Neural cell (in vitro differentiated cells): ENCODE results near the gene TMEM196. TPM values are rescaled to one million over a fixed set of nuclear protein-coding genes. Genes with fewer than 3 reads are reported as not detected.

Experiments used
- H2AFZ ChIP-seq: fragments of 200-600, 300-800 bp; sonication (generic), shearing (Covaris generic); 2 replicates; pipeline ENCODE4 v1.6.0; 2014; ENCODE audit warnings: low read depth, mild to moderate bottlenecking, antibody characterized with exemption, low read length, moderate library complexity
- H3F3A ChIP-seq: fragments of 200-600 bp; shearing (Covaris generic); 2 replicates; pipeline ENCODE4 v1.6.1; 2016; ENCODE audit warnings: mild to moderate bottlenecking, moderate library complexity, mixed read lengths, antibody characterized with exemption, low read length; ENCODE audit not compliant: insufficient read depth, poor library complexity, severe bottlenecking
- H3K27ac ChIP-seq: fragments of 200-600, 300-800 bp; sonication (generic), shearing (Covaris generic); 2 replicates; pipeline ENCODE4 v1.5.1; 2014; ENCODE audit warnings: mild to moderate bottlenecking, low read length, moderate library complexity
- H3K27me3 ChIP-seq: fragments of 300-800, 200-600 bp; sonication (generic), shearing (Covaris generic); 2 replicates; pipeline ENCODE4 v1.6.0; 2014; ENCODE audit warnings: mild to moderate bottlenecking, low read depth, low read length, moderate library complexity; ENCODE audit not compliant: insufficient read depth
- H3K36me3 ChIP-seq: fragments of 300-800, 200-600 bp; sonication (generic), shearing (Covaris generic); 2 replicates; pipeline ENCODE4 v1.5.1; 2014; ENCODE audit warnings: mild to moderate bottlenecking, antibody characterized with exemption, low read length, moderate library complexity; ENCODE audit not compliant: insufficient read depth
- H3K4me2 ChIP-seq: fragments of 300-800, 200-600 bp; sonication (generic), shearing (Covaris generic); 2 replicates; pipeline ENCODE4 v1.6.0; 2014; ENCODE audit warnings: mild to moderate bottlenecking, low read length
- H3K4me3 ChIP-seq: fragments of 300-800, 200-600 bp; sonication (generic), shearing (Covaris generic); 2 replicates; pipeline ENCODE4 v1.5.1; 2014; ENCODE audit warnings: mild to moderate bottlenecking, low read length, moderate library complexity
- H3K79me2 ChIP-seq: fragments of 200-600 bp; shearing (Covaris generic); replicated peaks from 2 replicates; pipeline ENCODE4 v1.6.0; 2014; ENCODE audit warnings: mild to moderate bottlenecking, low read length, moderate library complexity; ENCODE audit not compliant: insufficient read depth
- H3K9ac ChIP-seq: fragments of 300-800, 200-600 bp; sonication (generic), shearing (Covaris generic); 2 replicates; pipeline ENCODE4 v1.6.1; 2016; ENCODE audit warnings: mild to moderate bottlenecking, low read length, mixed read lengths
- H3K9me2 ChIP-seq: fragments of 200-600 bp; shearing (Covaris generic); 2 replicates; pipeline ENCODE4 v1.6.1; 2016; ENCODE audit warnings: mild to moderate bottlenecking, low read length, mixed read lengths; ENCODE audit not compliant: insufficient read depth
- H3K9me3 ChIP-seq: fragments of 200-600, 300-800 bp; sonication (generic), shearing (Covaris generic); 2 replicates; pipeline ENCODE4 v1.6.1; 2016; ENCODE audit warnings: mild to moderate bottlenecking, mixed run types, low read length, moderate library complexity, mixed read lengths
- H4K20me1 ChIP-seq: fragments of 200-600 bp; shearing (Covaris generic); 2 replicates; pipeline ENCODE4 v1.6.1; 2016; ENCODE audit warnings: mild to moderate bottlenecking, mixed run types; ENCODE audit not compliant: insufficient read depth
- EP300 ChIP-seq: fragments of 450-650 bp; conservative IDR thresholded peaks from 2 replicates; pipeline ENCODE4 v1.6.1; 2014; ENCODE audit warnings: antibody characterized with exemption, mild to moderate bottlenecking, moderate library complexity; ENCODE audit not compliant: poor library complexity, severe bottlenecking
- EZH2 ChIP-seq: fragments of 200-600, 300-800 bp; shearing (Covaris generic), sonication (generic); IDR thresholded peaks from 2 replicates; pipeline ENCODE4 v1.6.1; 2014; ENCODE audit warnings: antibody characterized with exemption, low read length, borderline replicate concordance, mild to moderate bottlenecking; ENCODE audit not compliant: insufficient read depth, poor library complexity, severe bottlenecking
- MXI1 ChIP-seq: fragments of 450-650 bp; conservative IDR thresholded peaks from 2 replicates; pipeline ENCODE4 v1.6.1; 2014; ENCODE audit warnings: antibody characterized with exemption, mild to moderate bottlenecking; ENCODE audit not compliant: poor library complexity, severe bottlenecking
- POLR2AphosphoS5 ChIP-seq: IDR thresholded peaks from 2 replicates; pipeline ENCODE4 v1.6.1; 2012
- RAD21 ChIP-seq: fragments of 450-650 bp; conservative IDR thresholded peaks from 2 replicates; pipeline ENCODE4 v1.6.1; 2014; ENCODE audit warnings: antibody characterized with exemption, mild to moderate bottlenecking, moderate library complexity
- SMC3 ChIP-seq: fragments of 450-650 bp; conservative IDR thresholded peaks from 2 replicates; pipeline ENCODE4 v1.6.1; 2014; ENCODE audit warnings: antibody characterized with exemption, mild to moderate bottlenecking, moderate library complexity; ENCODE audit not compliant: poor library complexity
- TAF1 ChIP-seq: IDR thresholded peaks from 2 replicates; pipeline ENCODE4 v1.6.1; 2012; ENCODE audit warnings: low read depth
- polyA plus RNA-seq: library from polyadenylated mRNA; depleted of rRNA; stranded (reverse); fragments of >200 nt; gene quantifications from 2 replicates; pipeline ENCODE4 v1.2.3, GENCODE V29; 2014
- TF ChIP-seq, protein P1 (sequence below): fragments of 450-650 bp; IDR thresholded peaks from 2 replicates; pipeline ENCODE4 v1.5.1; 2014; ENCODE audit warnings: antibody characterized with exemption, mild to moderate bottlenecking, moderate library complexity; ENCODE audit not compliant: poor library complexity, severe bottlenecking
- TF ChIP-seq, protein P2 (sequence below): IDR thresholded peaks from 2 replicates; pipeline ENCODE4 v1.6.1; 2012; ENCODE audit warnings: borderline replicate concordance

Gene TMEM196
- polyA plus RNA-seq, 1 donor from 2014 or later: 35.7 TPM

DNA sequence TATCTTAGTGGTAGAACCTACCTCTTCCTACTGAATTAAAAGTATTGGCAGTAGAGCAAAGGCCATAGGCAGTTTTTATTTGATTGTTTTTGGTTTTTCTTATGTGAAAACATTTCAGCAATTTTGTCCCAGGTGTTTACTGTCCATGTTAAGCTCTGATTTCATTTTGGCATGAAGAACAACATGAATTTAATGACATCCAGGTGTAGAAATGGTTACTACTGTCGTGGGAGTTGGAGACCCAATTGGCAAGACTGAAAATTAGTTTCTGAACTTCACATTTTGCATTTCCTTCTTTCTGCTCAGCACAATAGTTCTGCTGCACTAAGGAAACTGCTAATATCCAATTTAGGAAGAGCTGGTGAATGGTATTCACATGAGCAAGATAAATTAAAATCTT, 38.0 kb upstream of the TMEM196 start:
- Histone ChIP-seq H3F3A (no peaks in the 10 kb centered on the region), H4K20me1 (no peaks in the 10 kb centered on the region), H3K36me3 (no peaks in the 10 kb centered on the region), H3K27me3 (no peaks in the 10 kb centered on the region), H3K79me2 (no peaks in the 10 kb centered on the region), H3K4me3 (no peak overlapping the region), H3K9me3 (no peaks in the 10 kb centered on the region), H3K4me2 (no peak overlapping the region), H3K27ac (no peak overlapping the region), H2AFZ (no peak overlapping the region), H3K9ac (no peak overlapping the region), H3K9me2 (no peaks in the 10 kb centered on the region)
- TF ChIP-seq RAD21 (no peak), SMC3 (no peak), TAF1 (no peak), EP300 (no peak), MXI1 (no peak), EZH2 (no peak), POLR2AphosphoS5 (no peak)
- TF ChIP-seq, protein P1, sequence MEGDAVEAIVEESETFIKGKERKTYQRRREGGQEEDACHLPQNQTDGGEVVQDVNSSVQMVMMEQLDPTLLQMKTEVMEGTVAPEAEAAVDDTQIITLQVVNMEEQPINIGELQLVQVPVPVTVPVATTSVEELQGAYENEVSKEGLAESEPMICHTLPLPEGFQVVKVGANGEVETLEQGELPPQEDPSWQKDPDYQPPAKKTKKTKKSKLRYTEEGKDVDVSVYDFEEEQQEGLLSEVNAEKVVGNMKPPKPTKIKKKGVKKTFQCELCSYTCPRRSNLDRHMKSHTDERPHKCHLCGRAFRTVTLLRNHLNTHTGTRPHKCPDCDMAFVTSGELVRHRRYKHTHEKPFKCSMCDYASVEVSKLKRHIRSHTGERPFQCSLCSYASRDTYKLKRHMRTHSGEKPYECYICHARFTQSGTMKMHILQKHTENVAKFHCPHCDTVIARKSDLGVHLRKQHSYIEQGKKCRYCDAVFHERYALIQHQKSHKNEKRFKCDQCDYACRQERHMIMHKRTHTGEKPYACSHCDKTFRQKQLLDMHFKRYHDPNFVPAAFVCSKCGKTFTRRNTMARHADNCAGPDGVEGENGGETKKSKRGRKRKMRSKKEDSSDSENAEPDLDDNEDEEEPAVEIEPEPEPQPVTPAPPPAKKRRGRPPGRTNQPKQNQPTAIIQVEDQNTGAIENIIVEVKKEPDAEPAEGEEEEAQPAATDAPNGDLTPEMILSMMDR: no peak
- TF ChIP-seq, protein P2, sequence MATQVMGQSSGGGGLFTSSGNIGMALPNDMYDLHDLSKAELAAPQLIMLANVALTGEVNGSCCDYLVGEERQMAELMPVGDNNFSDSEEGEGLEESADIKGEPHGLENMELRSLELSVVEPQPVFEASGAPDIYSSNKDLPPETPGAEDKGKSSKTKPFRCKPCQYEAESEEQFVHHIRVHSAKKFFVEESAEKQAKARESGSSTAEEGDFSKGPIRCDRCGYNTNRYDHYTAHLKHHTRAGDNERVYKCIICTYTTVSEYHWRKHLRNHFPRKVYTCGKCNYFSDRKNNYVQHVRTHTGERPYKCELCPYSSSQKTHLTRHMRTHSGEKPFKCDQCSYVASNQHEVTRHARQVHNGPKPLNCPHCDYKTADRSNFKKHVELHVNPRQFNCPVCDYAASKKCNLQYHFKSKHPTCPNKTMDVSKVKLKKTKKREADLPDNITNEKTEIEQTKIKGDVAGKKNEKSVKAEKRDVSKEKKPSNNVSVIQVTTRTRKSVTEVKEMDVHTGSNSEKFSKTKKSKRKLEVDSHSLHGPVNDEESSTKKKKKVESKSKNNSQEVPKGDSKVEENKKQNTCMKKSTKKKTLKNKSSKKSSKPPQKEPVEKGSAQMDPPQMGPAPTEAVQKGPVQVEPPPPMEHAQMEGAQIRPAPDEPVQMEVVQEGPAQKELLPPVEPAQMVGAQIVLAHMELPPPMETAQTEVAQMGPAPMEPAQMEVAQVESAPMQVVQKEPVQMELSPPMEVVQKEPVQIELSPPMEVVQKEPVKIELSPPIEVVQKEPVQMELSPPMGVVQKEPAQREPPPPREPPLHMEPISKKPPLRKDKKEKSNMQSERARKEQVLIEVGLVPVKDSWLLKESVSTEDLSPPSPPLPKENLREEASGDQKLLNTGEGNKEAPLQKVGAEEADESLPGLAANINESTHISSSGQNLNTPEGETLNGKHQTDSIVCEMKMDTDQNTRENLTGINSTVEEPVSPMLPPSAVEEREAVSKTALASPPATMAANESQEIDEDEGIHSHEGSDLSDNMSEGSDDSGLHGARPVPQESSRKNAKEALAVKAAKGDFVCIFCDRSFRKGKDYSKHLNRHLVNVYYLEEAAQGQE: no peak

DNA sequence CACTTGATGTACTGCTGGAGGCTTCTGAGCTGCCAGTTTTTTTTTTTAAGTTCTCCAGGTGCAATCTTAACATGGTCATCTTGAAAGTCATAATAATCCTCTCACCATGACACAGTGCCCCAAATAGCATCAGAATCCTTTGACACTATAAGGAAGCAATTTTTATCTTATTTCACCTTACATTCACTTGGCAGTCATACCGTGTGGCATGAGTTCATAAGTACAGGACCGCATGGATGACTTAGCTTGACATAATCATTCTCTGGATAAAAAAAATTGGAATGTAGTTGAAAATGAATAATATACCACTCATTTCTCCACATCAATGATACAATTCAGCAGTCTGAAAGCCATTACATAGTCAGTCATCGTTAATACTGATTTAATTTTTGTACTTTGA, 25.6 kb upstream of the TMEM196 start:
- Histone ChIP-seq H3K36me3 (no peaks in the 10 kb centered on the region), H3K27me3 (no peaks in the 10 kb centered on the region), H3K27ac (peak overlapping the region; percentile 19), H3K4me2 (no peak overlapping the region), H3F3A (no peaks in the 10 kb centered on the region), H2AFZ (no peak overlapping the region), H3K4me3 (no peak overlapping the region), H3K9me2 (no peaks in the 10 kb centered on the region), H3K9me3 (no peaks in the 10 kb centered on the region), H4K20me1 (no peaks in the 10 kb centered on the region), H3K79me2 (no peaks in the 10 kb centered on the region), H3K9ac (no peak overlapping the region)
- TF ChIP-seq POLR2AphosphoS5 (peak; percentile 42), TAF1 (no peak)

DNA sequence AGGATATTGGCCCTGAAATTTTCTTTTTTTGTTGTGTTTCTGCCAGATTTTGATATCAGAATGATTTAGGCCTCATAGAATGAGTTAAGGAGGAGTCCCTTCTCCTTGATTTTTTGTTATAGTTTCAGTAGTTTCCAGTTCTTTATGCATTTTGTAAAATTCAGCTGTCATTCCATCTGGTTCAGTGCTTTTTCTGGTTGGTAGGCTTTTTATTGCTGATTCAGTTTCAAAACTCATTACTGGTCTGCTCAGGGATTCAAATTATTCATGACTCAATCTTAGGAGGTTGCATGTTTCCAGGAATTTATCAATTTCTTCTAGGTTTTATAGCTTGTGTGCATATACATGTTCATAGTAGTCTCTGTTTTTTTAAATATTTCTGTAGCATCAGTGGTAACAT, 10.1 kb upstream of the TMEM196 start:
- no peak overlapping the region for H3K4me2 ChIP-seq
- H3K36me3 ChIP-seq: no peaks in the 10 kb centered on the region
- no peak overlapping the region for H3K4me3 ChIP-seq
- no peak overlapping the region for H3K27ac ChIP-seq
- no peak overlapping the region for H2AFZ ChIP-seq
- no peaks in the 10 kb centered on the region for H3K9me2 ChIP-seq
- no peak overlapping the region for H3K9ac ChIP-seq
- H4K20me1 ChIP-seq: no peaks in the 10 kb centered on the region
- H3K79me2 ChIP-seq: no peaks in the 10 kb centered on the region
- TF ChIP-seq, protein P1: no peak
- TF ChIP-seq, protein P2: no peak
- TF ChIP-seq EP300 (no peak), RAD21 (no peak), TAF1 (no peak), EZH2 (no peak), MXI1 (no peak), SMC3 (no peak), POLR2AphosphoS5 (no peak)
- no peaks in the 10 kb centered on the region for H3F3A ChIP-seq
- H3K27me3 ChIP-seq: no peaks in the 10 kb centered on the region
- H3K9me3 ChIP-seq: no peaks in the 10 kb centered on the region
